Cardiac fibroblast (primary cell): ENCODE results near the gene HLA-DMA.

Source experiments
- DNase-seq, 2 donors: peaks; one replicate each; pipeline versions ENCODE4 v3.0.0 to v3.0.0-alpha.2; 2010; ENCODE audit warnings: low read depth in 2 of 2
- H3K4me3 ChIP-seq, 2 donors: replicated peaks in 1 of 2; 1 replicate in 1 of 2; 2 replicates in 1 of 2; pipeline ENCODE4 v1.5.1; 2011; ENCODE audit warnings: low read depth in 2 of 2, low read length in 2 of 2, mild to moderate bottlenecking in 2 of 2, moderate library complexity in 1 of 2
- CTCF ChIP-seq: IDR thresholded peaks from one replicate; pipeline ENCODE4 v1.5.1; 2011; ENCODE audit warnings: low read depth, mild to moderate bottlenecking, low read length, inconsistent platforms

The HLA-DMA gene

GRCh38 chr6:32971242-32971580 lies 18.3 kb upstream of the HLA-DMA start:
- TF ChIP-seq CTCF = no peak
- H3K4me3 ChIP-seq = peak overlapping the region; percentile 78 to 82
- DNase-seq = no peak

- peak overlapping the region; percentile 78 to 82 for H3K4me3 ChIP-seq
- TF ChIP-seq CTCF = no peak
- DNase-seq = peak; percentile 94 to 97
These were observed 17.7 kb upstream of the HLA-DMA start for GRCh38 chr6:32970413-32971241.

GRCh38 chr6:32969685-32970412 lies 17.0 kb upstream of the HLA-DMA start:
- peak; percentile 97 to 98 for DNase-seq
- TF ChIP-seq CTCF = peak; percentile 18
- peak overlapping the region; percentile 78 to 82 for H3K4me3 ChIP-seq

GRCh38 chr6:32968867-32969684 lies 16.2 kb upstream of the HLA-DMA start:
- peak overlapping the region; percentile 78 to 82 for H3K4me3 ChIP-seq
- peak; percentile 85 to 94 for DNase-seq
- TF ChIP-seq CTCF = peak; percentile 25

GRCh38 chr6:32968093-32968866 lies 15.4 kb upstream of the HLA-DMA start, which contains the start of gene BRD2:
TSS of gene BRD2 (plus strand) at chr6:32968594. CDS start at chr6:32972899, 4,305 bp downstream.
- no peak for TF ChIP-seq CTCF
- peak; percentile 97 to 98 for DNase-seq
- H3K4me3 ChIP-seq = peak within 1 kb of the TSS; percentile 78 to 82
